MM.1S (cell line): Measurements from ENCODE around the gene MAP2K3.

ENCODE experiments used
- CTCF ChIP-seq: fragments of 300-600 bp; sonication (generic); IDR thresholded peaks from 2 replicates; pipeline ENCODE4 v1.5.1; 2016; ENCODE audit warnings: antibody characterized with exemption, low read length, mixed read lengths
- EZH2 ChIP-seq: fragments of 300-600 bp; sonication (generic); optimal IDR thresholded peaks from 2 replicates; pipeline ENCODE3; 2017; ENCODE audit warnings: low read depth, mild to moderate bottlenecking, antibody characterized with exemption, low read length, mixed read lengths

- TF ChIP-seq CTCF, result no peak
- no peak for TF ChIP-seq EZH2
These were observed 11.8 kb downstream of the MAP2K3 start for GRCh38 chr17:21296097-21297025.
